Fibroblast of mammary gland (primary cell): ENCODE results near the gene SPTLC1.

Source experiments
- DNase-seq: peaks from one replicate; pipeline ENCODE4 v3.0.0-alpha.2; 2010; ENCODE audit warnings: low read depth
- H3K4me3 ChIP-seq: 2 replicates; pipeline ENCODE4 v1.5.1; 2011; ENCODE audit warnings: low read depth, mild to moderate bottlenecking, low read length, moderate library complexity; ENCODE audit not compliant: control insufficient read depth
- TF ChIP-seq, protein P1 (sequence below): conservative IDR thresholded peaks from 2 replicates; pipeline ENCODE4 v1.5.1; 2011; ENCODE audit warnings: low read depth, low read length, inconsistent platforms; ENCODE audit not compliant: control insufficient read depth, insufficient read depth

The SPTLC1 gene

DNA sequence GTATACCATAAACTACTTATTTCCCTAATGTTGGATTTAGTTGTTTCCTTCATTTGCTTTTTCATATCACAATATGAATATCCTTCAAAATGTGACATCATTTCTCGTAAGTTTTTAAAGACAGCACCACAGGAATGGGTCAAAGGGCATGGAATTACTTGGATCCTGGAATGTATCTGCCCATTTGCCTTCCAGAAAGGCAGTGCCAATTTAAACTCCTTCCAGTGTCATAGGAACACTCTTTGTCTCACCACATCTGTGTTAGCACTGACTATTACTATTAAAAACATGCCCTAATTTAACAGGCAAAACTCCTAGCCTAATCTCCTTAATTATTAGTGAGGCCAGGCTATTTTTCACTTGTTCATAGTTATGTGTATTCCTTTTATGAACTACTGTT is 58.0 kb downstream of the SPTLC1 start:
- no peak for DNase-seq
- TF ChIP-seq, protein P1, sequence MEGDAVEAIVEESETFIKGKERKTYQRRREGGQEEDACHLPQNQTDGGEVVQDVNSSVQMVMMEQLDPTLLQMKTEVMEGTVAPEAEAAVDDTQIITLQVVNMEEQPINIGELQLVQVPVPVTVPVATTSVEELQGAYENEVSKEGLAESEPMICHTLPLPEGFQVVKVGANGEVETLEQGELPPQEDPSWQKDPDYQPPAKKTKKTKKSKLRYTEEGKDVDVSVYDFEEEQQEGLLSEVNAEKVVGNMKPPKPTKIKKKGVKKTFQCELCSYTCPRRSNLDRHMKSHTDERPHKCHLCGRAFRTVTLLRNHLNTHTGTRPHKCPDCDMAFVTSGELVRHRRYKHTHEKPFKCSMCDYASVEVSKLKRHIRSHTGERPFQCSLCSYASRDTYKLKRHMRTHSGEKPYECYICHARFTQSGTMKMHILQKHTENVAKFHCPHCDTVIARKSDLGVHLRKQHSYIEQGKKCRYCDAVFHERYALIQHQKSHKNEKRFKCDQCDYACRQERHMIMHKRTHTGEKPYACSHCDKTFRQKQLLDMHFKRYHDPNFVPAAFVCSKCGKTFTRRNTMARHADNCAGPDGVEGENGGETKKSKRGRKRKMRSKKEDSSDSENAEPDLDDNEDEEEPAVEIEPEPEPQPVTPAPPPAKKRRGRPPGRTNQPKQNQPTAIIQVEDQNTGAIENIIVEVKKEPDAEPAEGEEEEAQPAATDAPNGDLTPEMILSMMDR: no peak
- H3K4me3 ChIP-seq: no peak overlapping the region

DNA sequence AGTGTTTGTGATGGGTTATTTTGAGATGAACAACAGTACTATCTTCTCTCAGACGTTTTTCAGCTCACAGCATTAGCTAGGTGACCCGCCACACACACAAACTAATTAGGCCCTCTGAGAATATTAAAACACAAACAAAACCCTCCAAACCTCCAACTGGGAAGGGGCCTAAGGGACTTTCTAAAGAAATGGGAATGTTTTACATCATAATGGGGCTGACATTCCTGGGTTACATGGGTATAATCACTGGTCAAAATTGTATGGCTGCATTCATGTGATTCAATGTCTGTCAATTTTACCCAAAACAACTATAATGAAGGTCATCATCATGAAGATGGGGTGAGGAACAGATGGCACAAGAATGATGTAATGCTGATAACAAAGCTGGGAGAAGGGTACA is 59.6 kb downstream of the SPTLC1 start:
- no peak for DNase-seq
- H3K4me3 ChIP-seq: no peak overlapping the region
- TF ChIP-seq, protein P1: no peak

GRCh38 chr9:92048924-92049625 is 66.1 kb downstream of the SPTLC1 start:
- no peak overlapping the region for H3K4me3 ChIP-seq
- TF ChIP-seq, protein P1: no peak
- no peak for DNase-seq

DNA sequence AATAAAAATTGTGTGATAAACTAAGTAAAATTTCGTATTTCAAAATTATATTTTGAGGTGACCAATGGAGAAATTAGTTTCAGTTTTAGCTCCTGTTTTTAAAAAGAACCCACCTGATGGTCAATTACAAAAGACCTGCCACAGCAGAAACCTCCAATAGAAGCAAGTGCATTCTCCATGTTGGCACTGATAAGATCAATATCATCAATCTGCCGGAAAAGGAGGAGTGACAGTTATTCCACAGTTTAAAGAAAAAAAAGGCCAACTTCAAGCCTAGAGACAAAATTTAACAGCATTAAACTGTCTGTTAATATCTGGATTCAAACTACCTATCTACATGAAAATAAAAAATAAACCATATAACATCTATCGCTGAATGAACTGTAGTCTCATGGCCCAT is 67.7 kb downstream of the SPTLC1 start:
- TF ChIP-seq, protein P1: no peak
- H3K4me3 ChIP-seq: no peak overlapping the region
- no peak for DNase-seq

DNA sequence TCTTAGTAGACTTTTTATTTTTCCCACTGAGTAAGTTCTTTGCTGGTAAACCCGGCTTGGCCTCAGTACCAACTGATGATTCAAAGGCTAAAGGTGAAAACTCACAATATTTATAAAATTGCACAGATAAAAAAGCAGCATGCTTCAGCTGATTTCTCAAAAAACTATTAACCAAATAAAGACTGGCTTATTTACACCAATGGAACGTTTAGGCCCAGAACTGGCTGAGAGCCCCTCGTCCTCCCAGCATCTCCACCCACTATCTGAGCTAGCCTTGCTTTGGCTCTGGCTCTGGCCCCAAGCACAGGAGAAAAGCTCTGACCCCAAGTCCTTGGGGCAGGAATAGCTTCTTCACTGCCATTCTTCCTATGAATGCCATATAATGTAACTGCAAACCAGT is 68.5 kb downstream of the SPTLC1 start:
- TF ChIP-seq, protein P1: no peak
- DNase-seq: peak; percentile 5

GRCh38 chr9:92044936-92045335 is 70.3 kb downstream of the SPTLC1 start:
- no peak overlapping the region for H3K4me3 ChIP-seq
- DNase-seq: no peak
- TF ChIP-seq, protein P1: no peak

More for the DNA sequence above, 68.5 kb downstream of the SPTLC1 start:
- H3K4me3 ChIP-seq: no peak overlapping the region
